Measurements from ENCODE around the gene SLC6A20. TPM values are rescaled to one million over a fixed set of nuclear protein-coding genes. Genes with fewer than 3 reads are reported as not detected.

The SLC6A20 gene
- total RNA-seq, 1 experiment from 2014 or later: 0.89 TPM

GRCh38 chr3:45737234-45737633 lies 59.1 kb downstream of the SLC6A20 start:
- H3K4me1 ChIP-seq (ENCODE audit: control insufficient read depth in 1 of 2, insufficient read depth in 2 of 2, low read length in 2 of 2): no peaks in the 10 kb centered on the region
- ATAC-seq (no peak), DNase-seq (ENCODE audit: low read depth, low spot score) (no peak)
- H3K9ac ChIP-seq (ENCODE audit: low read length): no peak overlapping the region
- no TSS peak for BruUV-seq (replicated peaks)
- peaks cover 16 to 25% of the 10 kb centered on the region in 2 experiments for H3K36me3 ChIP-seq (ENCODE audit: control insufficient read depth in 1 of 2, insufficient read depth in 2 of 2, low read length in 2 of 2)
- no peaks in the 10 kb centered on the region for H4K20me1 ChIP-seq (ENCODE audit: insufficient read depth)
- POLR2A ChIA-PET: no interaction called here
- H3K4me2 ChIP-seq (ENCODE audit: low read length): no peak overlapping the region
- H3K27ac ChIP-seq (ENCODE audit: low read depth, low read length): no peak overlapping the region
- CTCF ChIA-PET: no interaction called here
- H3K79me2 ChIP-seq (ENCODE audit: insufficient read depth, low read length): no peaks in the 10 kb centered on the region
- intact Hi-C loops (cut with micrococcal nuclease): no loop called here
- no peak overlapping the region for H2AFZ ChIP-seq (ENCODE audit: low read depth, low read length, poor library complexity, severe bottlenecking)
- H3K27me3 ChIP-seq (ENCODE audit: insufficient read depth, low read length): no peaks in the 10 kb centered on the region
- no peaks in the 10 kb centered on the region for H3K9me3 ChIP-seq (ENCODE audit: control insufficient read depth in 1 of 2, insufficient read depth in 1 of 2, low read depth in 1 of 2, low read length in 2 of 2)
- RAD21 ChIA-PET (ENCODE audit: low non-redundant PET in 1 of 2, low total read pairs in 2 of 2, uncharacterized antibody in 2 of 2, unreplicated experiment in 2 of 2): no interaction called here
- H3K9me2 ChIP-seq (ENCODE audit: insufficient read depth): no peaks in the 10 kb centered on the region
- TF ChIP-seq CBX3 (IDR thresholded peaks at IDR 0.05; ENCODE audit: low read depth) (no peak), CTCF (IDR thresholded peaks at IDR 0.05 in 2 of 3, conservative IDR thresholded peaks at IDR 0.05 in 1 of 3; ENCODE audit: borderline replicate concordance in 1 of 3, insufficient read depth in 1 of 3, low read depth in 2 of 3, low read length in 2 of 3) (no peak), ZFX (IDR thresholded peaks at IDR 0.05) (no peak), FOSL1 (IDR thresholded peaks at IDR 0.05; ENCODE audit: low read depth) (no peak), EZH2 (IDR thresholded peaks at IDR 0.05) (no peak), ZNF274 (IDR thresholded peaks at IDR 0.05; ENCODE audit: low read depth, low read length) (no peak), REST (IDR thresholded peaks at IDR 0.05; ENCODE audit: low read depth) (no peak), EGR1 (IDR thresholded peaks at IDR 0.05; ENCODE audit: low read depth) (no peak), POLR2AphosphoS5 (IDR thresholded peaks at IDR 0.05; ENCODE audit: low read depth, low read length) (no peak), YY1 (IDR thresholded peaks at IDR 0.05; ENCODE audit: extremely low read depth, insufficient replicate concordance, low read depth, low read length) (no peak), SRF (IDR thresholded peaks at IDR 0.05; ENCODE audit: low read depth) (no peak), SP1 (IDR thresholded peaks at IDR 0.05; ENCODE audit: low read depth) (no peak), CEBPB (IDR thresholded peaks at IDR 0.05; ENCODE audit: low read depth) (no peak), POLR2A (IDR thresholded peaks at IDR 0.05; ENCODE audit: borderline replicate concordance, extremely low read depth, insufficient read depth, insufficient read length) (no peak)
- H3K4me3 ChIP-seq (replicated peaks in 1 of 2; ENCODE audit: low read depth in 1 of 2, low read length in 2 of 2): no peak overlapping the region
